Measurements from ENCODE around the gene MC3R. TPM values are rescaled to one million over a fixed set of nuclear protein-coding genes. Genes with fewer than 3 reads are reported as not detected.

Gene MC3R
- total RNA-seq, 5 donors from 2014 or later (not counting 1 experiment from before 2014, with no cell fraction given) = not detected

GRCh38 chr20:56271974-56272373 lies 23.4 kb downstream of the MC3R start:
- no peak overlapping the region for H3K4me3 ChIP-seq (ENCODE audit: control insufficient read depth in 1 of 2, extremely low read depth in 1 of 2, low read length in 1 of 2)
- no peaks in the 10 kb centered on the region for H3K36me3 ChIP-seq (ENCODE audit: control insufficient read depth in 2 of 2, extremely low read depth in 1 of 2, insufficient read depth in 1 of 2, low read length in 1 of 2)
- H3K9me3 Mint-ChIP-seq = peaks cover 0 to 3% (median 0%) of the 10 kb centered on the region in 3 donors
- DNase-seq = no peak
- H3K4me1 ChIP-seq (ENCODE audit: control insufficient read depth in 1 of 2, extremely low read depth in 1 of 2, insufficient read depth in 2 of 2, low read length in 2 of 2) = no peaks in the 10 kb centered on the region
- H3K27ac Mint-ChIP-seq = no peak overlapping the region
- 61% methylated on average over 4 of the region's 4 CpGs for WGBS (ENCODE audit: insufficient coverage)
- ChIA-PET CTCF (no interaction called here), POLR2A (no interaction called here)
- H3K27ac ChIP-seq (ENCODE audit: low read length) = no peak overlapping the region
- H3K27me3 Mint-ChIP-seq = peaks cover 4 to 24% of the 10 kb centered on the region in 2 donors
- peaks cover 2% of the 10 kb centered on the region for H3K36me3 Mint-ChIP-seq
- H3K4me3 Mint-ChIP-seq = no peak overlapping the region
- H3K27me3 ChIP-seq (replicated peaks in 1 of 2; ENCODE audit: control insufficient read depth in 2 of 2, extremely low read depth in 1 of 2, insufficient read depth in 2 of 2, low read length in 1 of 2) = peaks cover 0 to 12% of the 10 kb centered on the region in 2 experiments
- no peaks in the 10 kb centered on the region for H3K4me1 Mint-ChIP-seq
- no peak for ATAC-seq (replicated peaks in 1 of 4)
- H3K9me3 ChIP-seq = no peaks in the 10 kb centered on the region

GRCh38 chr20:56273491-56273890 lies 25.0 kb downstream of the MC3R start:
- Mint-ChIP-seq H3K27ac (no peak overlapping the region), H3K4me3 (no peak overlapping the region), H3K36me3 (peaks cover 2% of the 10 kb centered on the region), H3K9me3 (peaks cover 0 to 3% (median 0%) of the 10 kb centered on the region in 3 donors), H3K27me3 (peaks cover 10 to 26% of the 10 kb centered on the region in 2 donors), H3K4me1 (no peaks in the 10 kb centered on the region)
- Histone ChIP-seq H3K4me1 (ENCODE audit: control insufficient read depth in 1 of 2, extremely low read depth in 1 of 2, insufficient read depth in 2 of 2, low read length in 2 of 2) (no peaks in the 10 kb centered on the region), H3K27me3 (replicated peaks in 1 of 2; ENCODE audit: control insufficient read depth in 2 of 2, extremely low read depth in 1 of 2, insufficient read depth in 2 of 2, low read length in 1 of 2) (peaks cover 0 to 18% of the 10 kb centered on the region in 2 experiments), H3K27ac (ENCODE audit: low read length) (no peak overlapping the region), H3K36me3 (ENCODE audit: control insufficient read depth in 2 of 2, extremely low read depth in 1 of 2, insufficient read depth in 1 of 2, low read length in 1 of 2) (no peaks in the 10 kb centered on the region), H3K4me3 (ENCODE audit: control insufficient read depth in 1 of 2, extremely low read depth in 1 of 2, low read length in 1 of 2) (no peak overlapping the region), H3K9me3 (no peaks in the 10 kb centered on the region)
- ChIA-PET CTCF (no interaction called here), POLR2A (no interaction called here)
- DNase-seq (no peak), ATAC-seq (replicated peaks in 1 of 4) (no peak)
- 80% methylated on average over 1 of the region's 2 CpGs for WGBS (ENCODE audit: insufficient coverage)

- H3K27ac ChIP-seq (ENCODE audit: low read length) = no peak overlapping the region
- Mint-ChIP-seq H3K27me3 (peaks cover 10 to 20% of the 10 kb centered on the region in 2 donors), H3K36me3 (peaks cover 2% of the 10 kb centered on the region), H3K27ac (no peak overlapping the region), H3K9me3 (peaks cover 0 to 3% (median 0%) of the 10 kb centered on the region in 3 donors), H3K4me3 (no peak overlapping the region), H3K4me1 (no peaks in the 10 kb centered on the region)
- H3K4me3 ChIP-seq (ENCODE audit: control insufficient read depth in 1 of 2, extremely low read depth in 1 of 2, low read length in 1 of 2) = no peak overlapping the region
- H3K9me3 ChIP-seq = no peaks in the 10 kb centered on the region
- ATAC-seq (replicated peaks in 1 of 4) = no peak
- no peak for DNase-seq
- CTCF ChIA-PET = no interaction called here
- POLR2A ChIA-PET = no interaction called here
- H3K4me1 ChIP-seq (ENCODE audit: control insufficient read depth in 1 of 2, extremely low read depth in 1 of 2, insufficient read depth in 2 of 2, low read length in 2 of 2) = no peaks in the 10 kb centered on the region
- peaks cover 0 to 18% of the 10 kb centered on the region in 2 experiments for H3K27me3 ChIP-seq (replicated peaks in 1 of 2; ENCODE audit: control insufficient read depth in 2 of 2, extremely low read depth in 1 of 2, insufficient read depth in 2 of 2, low read length in 1 of 2)
- no peaks in the 10 kb centered on the region for H3K36me3 ChIP-seq (ENCODE audit: control insufficient read depth in 2 of 2, extremely low read depth in 1 of 2, insufficient read depth in 1 of 2, low read length in 1 of 2)
- WGBS (ENCODE audit: insufficient coverage) = no CpG with 5 or more reads among the region's 6 CpGs
Observed at GRCh38 chr20:56274156-56274555, 25.6 kb downstream of the MC3R start.

- H3K27ac Mint-ChIP-seq = no peak overlapping the region
- no peaks in the 10 kb centered on the region for H3K4me1 ChIP-seq (ENCODE audit: control insufficient read depth in 1 of 2, extremely low read depth in 1 of 2, insufficient read depth in 2 of 2, low read length in 2 of 2)
- ChIA-PET POLR2A (no interaction called here), CTCF (no interaction called here)
- DNase-seq = no peak
- H3K9me3 ChIP-seq = no peaks in the 10 kb centered on the region
- ATAC-seq (replicated peaks in 1 of 4) = no peak
- H3K27me3 ChIP-seq (replicated peaks in 1 of 2; ENCODE audit: control insufficient read depth in 2 of 2, extremely low read depth in 1 of 2, insufficient read depth in 2 of 2, low read length in 1 of 2) = peaks cover 0 to 10% of the 10 kb centered on the region in 2 experiments
- no CpG with 5 or more reads among the region's 2 CpGs for WGBS (ENCODE audit: insufficient coverage)
- H3K36me3 Mint-ChIP-seq = no peaks in the 10 kb centered on the region
- H3K27ac ChIP-seq (ENCODE audit: low read length) = no peak overlapping the region
- no peak overlapping the region for H3K4me3 Mint-ChIP-seq
- H3K36me3 ChIP-seq (ENCODE audit: control insufficient read depth in 2 of 2, extremely low read depth in 1 of 2, insufficient read depth in 1 of 2, low read length in 1 of 2) = no peaks in the 10 kb centered on the region
- H3K4me1 Mint-ChIP-seq = no peaks in the 10 kb centered on the region
- H3K4me3 ChIP-seq (ENCODE audit: control insufficient read depth in 1 of 2, extremely low read depth in 1 of 2, low read length in 1 of 2) = no peak overlapping the region
- peaks cover 0 to 3% (median 0%) of the 10 kb centered on the region in 3 donors for H3K9me3 Mint-ChIP-seq
- H3K27me3 Mint-ChIP-seq = peaks cover 6 to 17% of the 10 kb centered on the region in 2 donors
Observed at GRCh38 chr20:56278196-56278595, 29.7 kb downstream of the MC3R start.

GRCh38 chr20:56285496-56285895 lies 37.0 kb downstream of the MC3R start:
- WGBS (ENCODE audit: insufficient coverage) = 90% methylated on average over 2 of the region's 3 CpGs
- Mint-ChIP-seq H3K36me3 (no peaks in the 10 kb centered on the region), H3K27me3 (peaks cover 6 to 13% of the 10 kb centered on the region in 2 donors), H3K4me1 (no peaks in the 10 kb centered on the region), H3K27ac (no peak overlapping the region), H3K4me3 (no peak overlapping the region), H3K9me3 (no peaks in the 10 kb centered on the region)
- ChIA-PET CTCF (no interaction called here), POLR2A (no interaction called here)
- DNase-seq (no peak), ATAC-seq (replicated peaks in 1 of 4) (no peak)
- H3K4me3 ChIP-seq (ENCODE audit: control insufficient read depth in 1 of 2, extremely low read depth in 1 of 2, low read length in 1 of 2) = no peak overlapping the region
- H3K9me3 ChIP-seq = no peaks in the 10 kb centered on the region
- no peaks in the 10 kb centered on the region for H3K27me3 ChIP-seq (replicated peaks in 1 of 2; ENCODE audit: control insufficient read depth in 2 of 2, extremely low read depth in 1 of 2, insufficient read depth in 2 of 2, low read length in 1 of 2)
- no peaks in the 10 kb centered on the region for H3K4me1 ChIP-seq (ENCODE audit: control insufficient read depth in 1 of 2, extremely low read depth in 1 of 2, insufficient read depth in 2 of 2, low read length in 2 of 2)
- H3K27ac ChIP-seq (ENCODE audit: low read length) = no peak overlapping the region
- H3K36me3 ChIP-seq (ENCODE audit: control insufficient read depth in 2 of 2, extremely low read depth in 1 of 2, insufficient read depth in 1 of 2, low read length in 1 of 2) = no peaks in the 10 kb centered on the region

GRCh38 chr20:56289652-56290051 lies 41.1 kb downstream of the MC3R start:
- H3K27me3 ChIP-seq (replicated peaks in 1 of 2; ENCODE audit: control insufficient read depth in 2 of 2, extremely low read depth in 1 of 2, insufficient read depth in 2 of 2, low read length in 1 of 2) = no peaks in the 10 kb centered on the region
- Mint-ChIP-seq H3K27me3 (peaks cover 14 to 22% of the 10 kb centered on the region in 2 donors), H3K27ac (no peak overlapping the region), H3K4me3 (no peak overlapping the region), H3K9me3 (no peaks in the 10 kb centered on the region), H3K4me1 (no peaks in the 10 kb centered on the region), H3K36me3 (no peaks in the 10 kb centered on the region)
- no peaks in the 10 kb centered on the region for H3K4me1 ChIP-seq (ENCODE audit: control insufficient read depth in 1 of 2, extremely low read depth in 1 of 2, insufficient read depth in 2 of 2, low read length in 2 of 2)
- no peak for ATAC-seq (replicated peaks in 1 of 4)
- H3K9me3 ChIP-seq = no peaks in the 10 kb centered on the region
- WGBS (ENCODE audit: insufficient coverage) = no CpG with 5 or more reads among the region's 5 CpGs
- CTCF ChIA-PET = no interaction called here
- no peak for DNase-seq
- H3K27ac ChIP-seq (ENCODE audit: low read length) = no peak overlapping the region
- POLR2A ChIA-PET = no interaction called here
- no peak overlapping the region for H3K4me3 ChIP-seq (ENCODE audit: control insufficient read depth in 1 of 2, extremely low read depth in 1 of 2, low read length in 1 of 2)
- H3K36me3 ChIP-seq (ENCODE audit: control insufficient read depth in 2 of 2, extremely low read depth in 1 of 2, insufficient read depth in 1 of 2, low read length in 1 of 2) = no peaks in the 10 kb centered on the region

- Histone ChIP-seq H3K9me3 (no peaks in the 10 kb centered on the region), H3K4me3 (ENCODE audit: control insufficient read depth in 1 of 2, extremely low read depth in 1 of 2, low read length in 1 of 2) (no peak overlapping the region), H3K27me3 (replicated peaks in 1 of 2; ENCODE audit: control insufficient read depth in 2 of 2, extremely low read depth in 1 of 2, insufficient read depth in 2 of 2, low read length in 1 of 2) (peaks cover 0 to 3% of the 10 kb centered on the region in 2 experiments), H3K4me1 (ENCODE audit: control insufficient read depth in 1 of 2, extremely low read depth in 1 of 2, insufficient read depth in 2 of 2, low read length in 2 of 2) (no peaks in the 10 kb centered on the region), H3K27ac (ENCODE audit: low read length) (no peak overlapping the region), H3K36me3 (ENCODE audit: control insufficient read depth in 2 of 2, extremely low read depth in 1 of 2, insufficient read depth in 1 of 2, low read length in 1 of 2) (no peaks in the 10 kb centered on the region)
- WGBS (ENCODE audit: insufficient coverage) = 100% methylated on average over 1 of the region's 1 CpG
- no peak overlapping the region for H3K27ac Mint-ChIP-seq
- H3K4me1 Mint-ChIP-seq = no peaks in the 10 kb centered on the region
- POLR2A ChIA-PET = no interaction called here
- H3K4me3 Mint-ChIP-seq = no peak overlapping the region
- DNase-seq (no peak), ATAC-seq (replicated peaks in 1 of 4) (no peak)
- H3K27me3 Mint-ChIP-seq = peaks cover 13 to 39% of the 10 kb centered on the region in 2 donors
- H3K36me3 Mint-ChIP-seq = no peaks in the 10 kb centered on the region
- CTCF ChIA-PET = no interaction called here
- H3K9me3 Mint-ChIP-seq = no peaks in the 10 kb centered on the region
Observed at GRCh38 chr20:56299362-56299761, 50.8 kb downstream of the MC3R start.

Measured in T-cell (primary cell).